PC-9 (cell line): ENCODE results near the gene LRP3.
"Not testable (repeated sequence)": the region's sequence is repeated elsewhere in the genome, so short reads cannot be mapped to it uniquely, and the experiment has no call there.

Experiments used
- EZH2 ChIP-seq: fragments of 200-600 bp; sonication (generic); IDR thresholded peaks from 2 replicates; pipeline ENCODE4 v1.8.0; 2017; ENCODE audit warnings: antibody characterized with exemption, low read depth
- TF ChIP-seq, protein P1 (sequence below): fragments of 200-600 bp; sonication (generic); conservative IDR thresholded peaks from 2 replicates; pipeline ENCODE4 v1.6.1; 2017; ENCODE audit warnings: mixed run types, antibody characterized with exemption, mild to moderate bottlenecking, moderate library complexity

DNA sequence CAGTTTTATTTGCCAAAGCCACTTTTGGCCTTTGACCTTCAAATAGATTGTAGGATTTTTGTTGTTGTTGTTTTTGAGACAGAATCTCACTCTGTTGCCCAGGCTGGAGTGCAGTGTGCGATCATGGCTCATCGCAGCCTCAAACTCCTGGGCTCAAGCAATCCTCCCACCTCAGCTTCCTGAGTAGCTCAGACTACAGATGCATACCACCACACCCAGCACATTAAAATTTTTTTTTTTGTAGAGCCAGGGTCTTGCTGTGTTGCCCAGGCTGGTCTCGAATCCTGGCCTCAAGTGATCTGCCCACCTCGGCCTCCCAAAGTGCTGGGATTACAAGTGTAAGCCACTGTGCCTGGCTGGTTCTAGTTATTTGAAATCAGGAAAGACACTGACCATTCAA lies 3.0 kb upstream of the LRP3 start:
- TF ChIP-seq EZH2: not testable (repeated sequence)
- TF ChIP-seq, protein P1, sequence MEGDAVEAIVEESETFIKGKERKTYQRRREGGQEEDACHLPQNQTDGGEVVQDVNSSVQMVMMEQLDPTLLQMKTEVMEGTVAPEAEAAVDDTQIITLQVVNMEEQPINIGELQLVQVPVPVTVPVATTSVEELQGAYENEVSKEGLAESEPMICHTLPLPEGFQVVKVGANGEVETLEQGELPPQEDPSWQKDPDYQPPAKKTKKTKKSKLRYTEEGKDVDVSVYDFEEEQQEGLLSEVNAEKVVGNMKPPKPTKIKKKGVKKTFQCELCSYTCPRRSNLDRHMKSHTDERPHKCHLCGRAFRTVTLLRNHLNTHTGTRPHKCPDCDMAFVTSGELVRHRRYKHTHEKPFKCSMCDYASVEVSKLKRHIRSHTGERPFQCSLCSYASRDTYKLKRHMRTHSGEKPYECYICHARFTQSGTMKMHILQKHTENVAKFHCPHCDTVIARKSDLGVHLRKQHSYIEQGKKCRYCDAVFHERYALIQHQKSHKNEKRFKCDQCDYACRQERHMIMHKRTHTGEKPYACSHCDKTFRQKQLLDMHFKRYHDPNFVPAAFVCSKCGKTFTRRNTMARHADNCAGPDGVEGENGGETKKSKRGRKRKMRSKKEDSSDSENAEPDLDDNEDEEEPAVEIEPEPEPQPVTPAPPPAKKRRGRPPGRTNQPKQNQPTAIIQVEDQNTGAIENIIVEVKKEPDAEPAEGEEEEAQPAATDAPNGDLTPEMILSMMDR: not testable (repeated sequence)
